Kasumi-1 (cell line): ENCODE data around the gene ANKRD33B.
"Not testable (repeated sequence)": the region's sequence is repeated elsewhere in the genome, so short reads cannot be mapped to it uniquely, and the experiment has no call there.

Experiments
- DNase-seq, 2 experiments: peaks; one replicate each; lab custom pipeline; 2025; lab: John Stamatoyannopoulos, UW

Gene ANKRD33B

GRCh38 chr5:10637944-10638343 lies 74.1 kb downstream of the ANKRD33B start:
- DNase-seq = no peak

DNA sequence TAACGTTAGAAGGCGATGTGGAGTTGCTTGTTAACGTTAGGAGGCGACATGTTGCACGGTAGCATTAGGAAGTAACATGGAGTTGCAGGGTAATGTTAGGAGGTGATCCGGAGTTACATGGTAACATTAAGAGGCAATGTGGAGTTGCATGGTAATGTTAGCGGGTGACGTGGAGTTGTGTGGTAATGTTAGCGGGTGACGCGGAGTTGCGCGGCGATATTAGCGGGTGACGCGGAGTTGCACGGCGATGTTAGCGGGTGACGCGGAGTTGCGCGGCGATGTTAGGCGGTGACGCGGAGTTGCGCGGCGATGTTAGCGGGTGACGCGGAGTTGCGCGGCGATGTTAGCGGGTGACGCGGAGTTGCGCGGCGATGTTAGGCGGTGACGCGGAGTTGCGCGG lies 74.9 kb downstream of the ANKRD33B start:
- not testable (repeated sequence) for DNase-seq

DNA sequence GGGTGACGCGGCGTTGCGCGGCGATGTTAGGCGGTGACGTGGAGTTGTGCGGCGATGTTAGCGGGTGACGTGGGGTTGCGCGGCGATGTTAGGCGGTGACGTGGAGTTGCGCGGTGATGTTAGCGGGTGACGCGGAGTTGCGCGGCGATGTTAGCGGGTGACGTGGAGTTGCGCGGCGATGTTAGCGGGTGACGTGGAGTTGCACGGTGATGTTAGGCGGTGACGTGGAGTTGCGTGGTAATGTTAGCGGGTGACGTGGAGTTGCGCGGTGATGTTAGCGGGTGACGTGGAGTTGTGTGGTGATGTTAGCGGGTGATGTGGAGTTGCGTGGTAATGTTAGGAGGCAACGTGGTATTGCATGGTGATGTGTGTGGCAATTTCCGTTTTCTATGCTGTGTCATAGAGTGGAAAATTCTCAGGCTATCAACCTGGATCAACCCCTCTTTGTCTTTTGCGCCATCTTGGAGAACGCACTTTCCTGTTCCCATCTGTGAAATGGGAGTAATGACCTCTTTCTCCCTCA lies 76.0 kb downstream of the ANKRD33B start:
- DNase-seq = no peak

- DNase-seq = no peak
Observed at GRCh38 chr5:10642367-10642766, 78.5 kb downstream of the ANKRD33B start.

DNA sequence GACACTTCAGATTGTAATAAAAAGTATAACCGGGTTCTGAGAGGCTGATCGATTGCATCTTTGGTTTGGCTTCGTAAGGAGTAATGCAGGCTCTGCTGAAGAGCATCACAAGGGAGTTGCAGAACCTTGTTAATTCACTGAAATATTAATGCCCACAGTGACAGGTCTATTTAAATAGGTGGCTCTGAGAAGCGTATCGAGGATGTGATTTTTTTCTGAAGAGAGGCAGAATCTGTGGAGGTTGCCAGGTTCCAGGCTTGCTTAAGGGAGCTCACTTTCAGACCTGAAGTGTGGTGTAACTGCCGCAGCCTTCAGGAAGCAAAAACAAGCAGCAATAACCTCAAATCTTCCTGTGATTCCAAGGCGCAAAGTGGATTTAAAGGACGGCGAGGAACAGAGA lies 80.3 kb downstream of the ANKRD33B start:
- DNase-seq = no peak

- DNase-seq = no peak
Observed at GRCh38 chr5:10645146-10645545, 81.3 kb downstream of the ANKRD33B start.

DNA sequence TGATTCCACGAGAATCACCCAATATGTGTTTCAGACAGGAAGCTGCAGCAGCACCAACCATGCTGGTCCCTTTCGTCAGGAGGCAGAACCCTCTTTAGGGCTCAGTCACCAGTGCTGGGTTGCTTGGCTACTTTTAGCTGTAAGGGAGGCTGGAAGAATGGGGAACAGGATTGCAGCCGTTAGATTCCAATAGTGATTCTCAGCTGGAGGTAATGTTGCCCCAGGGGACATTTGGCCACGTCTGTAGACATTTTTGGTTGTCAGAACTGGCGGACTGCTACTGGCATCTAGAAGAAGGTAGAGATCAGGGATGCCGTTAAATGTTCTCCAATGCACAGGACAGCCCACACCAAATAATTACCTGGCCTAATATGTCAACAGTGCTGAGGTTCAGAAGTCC lies 81.8 kb downstream of the ANKRD33B start:
- DNase-seq = no peak

DNA sequence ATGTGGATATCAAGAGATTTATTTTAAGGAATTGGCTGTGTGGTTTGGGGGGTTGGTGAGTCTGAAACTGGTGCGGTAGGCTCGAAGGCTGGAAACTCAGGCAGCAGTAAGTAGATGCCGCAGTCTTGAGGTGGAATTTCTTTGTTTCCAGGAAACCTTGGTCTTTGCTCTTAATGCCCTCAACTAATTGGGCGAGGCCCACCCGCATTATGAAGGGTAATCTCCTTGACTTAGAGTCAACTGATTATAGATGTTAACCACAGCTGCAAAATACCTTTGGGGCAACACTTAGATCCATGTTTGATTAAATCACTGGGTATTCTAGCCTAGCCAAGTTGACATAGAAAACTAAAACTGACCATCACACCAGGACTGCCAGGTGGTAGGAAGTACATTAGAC lies 83.8 kb downstream of the ANKRD33B start:
- no peak for DNase-seq

- DNase-seq = no peak
Observed at GRCh38 chr5:10648806-10649665, 85.2 kb downstream of the ANKRD33B start.

- DNase-seq = no peak
Observed at GRCh38 chr5:10649666-10650380, 86.0 kb downstream of the ANKRD33B start.

- DNase-seq = no peak
Observed at GRCh38 chr5:10652151-10652550, 88.3 kb downstream of the ANKRD33B start.

- DNase-seq = no peak
Observed at GRCh38 chr5:10652606-10653005, 88.7 kb downstream of the ANKRD33B start.

DNA sequence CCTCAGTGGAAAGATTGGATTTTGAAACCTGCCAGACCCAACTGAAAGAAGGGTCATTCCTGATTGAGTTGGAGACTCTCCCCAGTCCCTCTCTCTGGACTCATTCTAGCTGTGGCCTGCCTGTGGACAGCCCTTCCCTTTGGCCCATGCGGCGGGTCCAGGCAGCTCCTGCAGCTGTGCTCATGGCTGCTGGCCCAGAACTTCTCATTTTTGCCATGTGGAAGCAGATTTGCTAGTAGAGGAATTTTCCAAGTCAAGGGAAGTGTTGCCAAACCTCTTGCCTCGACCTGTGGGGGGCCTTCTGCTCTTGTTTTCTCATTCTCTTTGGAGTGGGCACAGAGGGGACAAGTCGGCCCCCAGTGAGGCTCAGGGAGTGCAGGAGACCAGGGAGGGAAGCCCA lies 89.2 kb downstream of the ANKRD33B start:
- no peak for DNase-seq

GRCh38 chr5:10653751-10654400 lies 90.0 kb downstream of the ANKRD33B start:
- no peak for DNase-seq

- DNase-seq = no peak
Observed at GRCh38 chr5:10654566-10654965, 90.7 kb downstream of the ANKRD33B start.

DNA sequence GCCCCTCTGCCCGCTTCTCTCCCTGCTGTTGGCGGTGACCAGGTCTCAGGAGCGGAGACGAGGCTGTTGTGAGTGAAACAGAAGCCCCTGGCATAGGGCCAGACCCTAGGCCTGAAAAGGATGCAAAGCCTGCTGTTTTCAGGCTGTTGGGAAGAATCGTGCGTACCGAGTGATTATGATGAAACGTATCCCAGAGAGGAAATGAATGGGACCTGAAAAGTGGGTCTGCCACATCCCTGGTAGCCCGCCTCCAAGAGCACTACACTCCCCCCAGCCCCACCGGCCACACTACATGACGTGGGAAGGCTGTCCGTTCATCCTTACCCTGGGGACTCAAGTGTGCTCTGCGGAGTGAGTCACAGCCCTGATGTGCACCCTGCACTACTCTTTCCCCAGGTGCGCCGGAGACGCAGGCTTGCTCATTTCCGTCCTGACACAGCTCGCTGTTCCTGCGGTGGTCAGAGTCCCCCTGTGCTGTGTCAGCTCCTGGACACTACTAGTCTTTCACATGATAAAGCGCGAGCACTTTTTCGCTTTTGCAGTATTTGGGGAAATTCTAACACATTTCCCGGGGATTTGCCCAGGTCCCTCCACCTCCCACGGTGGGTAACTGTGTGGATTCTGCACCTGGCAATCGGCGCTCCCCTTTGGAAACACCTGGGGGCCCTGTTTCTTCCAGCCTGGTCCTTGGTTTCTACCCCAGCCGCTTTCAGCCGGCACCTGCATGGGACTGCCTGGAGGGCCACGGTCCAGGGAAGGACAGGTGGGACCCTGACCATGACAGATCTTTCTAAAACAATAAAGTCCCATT lies 91.5 kb downstream of the ANKRD33B start:
- no peak for DNase-seq

DNA sequence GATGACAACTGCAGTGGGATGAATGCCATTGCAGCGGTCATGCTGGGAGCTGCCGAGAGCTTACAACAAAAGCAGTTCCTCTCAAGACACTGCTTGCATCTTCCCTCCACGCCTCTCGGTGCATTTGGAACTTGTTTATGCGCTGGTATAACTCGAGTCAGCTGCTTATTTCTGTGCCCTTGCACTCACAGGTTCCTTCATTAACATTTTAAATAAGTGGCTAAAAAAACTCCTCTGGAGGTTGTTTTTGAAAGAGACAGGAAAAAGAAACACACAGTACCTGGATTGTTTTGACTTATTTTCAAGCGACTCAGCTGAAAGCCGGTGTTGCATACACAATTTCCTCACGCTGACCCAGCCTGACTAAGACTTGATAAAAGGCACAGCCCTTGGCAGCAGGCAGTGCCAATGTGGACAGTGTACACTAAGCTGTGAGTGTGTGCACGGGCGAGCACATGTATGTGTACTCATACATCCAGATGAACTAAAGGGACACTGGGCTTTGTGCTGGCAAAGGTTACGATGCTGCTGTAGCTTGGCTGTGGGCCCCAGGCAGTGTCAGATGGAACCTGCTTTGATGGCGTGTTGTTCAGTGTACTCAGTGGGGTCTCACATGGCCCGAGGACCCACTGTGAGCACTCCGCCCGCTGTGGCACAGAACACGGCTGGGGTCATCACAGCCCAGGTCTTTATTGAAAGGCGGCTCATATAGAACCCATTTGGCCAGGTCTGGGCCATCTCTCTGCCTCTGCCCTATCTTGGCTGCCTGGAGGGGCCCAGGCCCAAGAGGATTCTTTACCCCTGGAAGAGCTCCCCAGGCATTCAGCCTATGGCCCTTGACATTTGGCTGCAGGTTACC lies 92.3 kb downstream of the ANKRD33B start:
- DNase-seq = no peak

DNA sequence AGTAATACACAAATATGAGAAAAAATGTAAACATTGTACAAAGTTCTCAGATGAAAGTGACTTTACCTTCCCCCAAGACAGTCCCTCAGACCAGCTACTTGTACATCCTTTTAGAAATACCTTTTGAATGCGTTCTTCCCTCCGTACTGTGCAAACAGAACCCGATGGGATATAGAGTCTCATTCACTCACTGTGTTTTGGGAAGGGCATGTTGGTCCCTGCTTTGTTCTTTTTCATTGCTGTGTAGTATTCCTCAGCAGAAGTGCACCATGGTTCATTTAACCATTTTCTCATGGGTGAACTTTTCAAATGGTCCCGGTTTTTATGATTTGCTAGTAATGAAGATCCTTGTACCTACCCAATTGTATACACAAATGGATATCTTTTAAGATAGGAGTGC lies 94.4 kb downstream of the ANKRD33B start:
- DNase-seq = no peak

DNA sequence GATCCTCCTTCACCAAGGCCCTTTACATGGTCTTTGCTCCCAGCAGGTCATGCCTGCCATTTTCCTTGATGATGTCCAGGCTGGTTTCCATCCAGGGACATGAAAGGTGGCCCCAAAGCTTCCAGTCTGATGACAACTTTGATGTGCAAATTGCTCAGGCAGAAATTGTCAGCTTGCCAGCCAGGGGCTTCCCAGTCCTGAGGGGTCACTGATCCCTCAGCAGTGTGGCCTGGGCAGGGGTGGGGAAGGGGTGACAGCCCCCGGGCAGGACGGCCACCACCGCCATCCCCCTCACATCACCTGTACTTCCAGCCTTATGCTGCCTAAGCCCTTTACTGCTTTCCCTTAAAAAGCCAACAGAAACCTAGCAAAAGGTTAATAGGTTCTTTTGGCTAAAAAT lies 96.3 kb downstream of the ANKRD33B start:
- no peak for DNase-seq

- no peak for DNase-seq
Observed at GRCh38 chr5:10660720-10661387, 97.0 kb downstream of the ANKRD33B start.
